Lung (tissue), 12 donors: ENCODE measurements around the gene TRIM54. TPM values are rescaled to one million over a fixed set of nuclear protein-coding genes. Genes with fewer than 3 reads are reported as not detected.

Experiments used
- ATAC-seq: fragments of 200-7000 bp; cut with Tn5 transposase; one replicate; pipeline ENCODE4 v1.9.1; 2020; ENCODE audit warnings: moderate number of reproducible peaks; ENCODE audit not compliant: insufficient read depth, low FRiP score
- DNase-seq, 3 donors: peaks; one replicate each; pipeline ENCODE4 v3.0.0-alpha.2; 2013 to 2017
- H3K27ac ChIP-seq, 2 donors: one replicate each; pipeline ENCODE4 v1.5.1; 2013; ENCODE audit warnings: mild to moderate bottlenecking in 2 of 2, moderate library complexity in 2 of 2, control low read depth in 1 of 2, inconsistent platforms in 1 of 2, low read depth in 1 of 2, low read length in 1 of 2
- H3K27me3 ChIP-seq, 3 donors: one replicate each; pipeline ENCODE4 v1.5.1; 2013; ENCODE audit warnings: low read length in 2 of 3; ENCODE audit not compliant: control insufficient read depth in 3 of 3, insufficient read depth in 3 of 3
- H3K36me3 ChIP-seq, 4 donors: one replicate each; pipeline ENCODE4 v1.5.1; 2013; ENCODE audit warnings: low read length in 4 of 4, mild to moderate bottlenecking in 1 of 4, moderate library complexity in 1 of 4; ENCODE audit not compliant: control insufficient read depth in 4 of 4, insufficient read depth in 4 of 4
- H3K4me1 ChIP-seq, 5 donors: one replicate each; pipeline ENCODE4 v1.5.1; 2013; ENCODE audit warnings: low read length in 5 of 5, mild to moderate bottlenecking in 2 of 5, moderate library complexity in 1 of 5; ENCODE audit not compliant: control insufficient read depth in 5 of 5, insufficient read depth in 5 of 5
- H3K4me3 ChIP-seq: one replicate; pipeline ENCODE4 v1.5.1; 2013; ENCODE audit warnings: mild to moderate bottlenecking, control low read depth, moderate library complexity
- H3K9ac ChIP-seq, 2 donors: one replicate each; pipeline ENCODE4 v1.5.1; 2013; ENCODE audit warnings: low read length in 2 of 2, control low read depth in 1 of 2; ENCODE audit not compliant: insufficient read depth in 1 of 2
- H3K9me3 ChIP-seq, 4 donors: one replicate each; pipeline ENCODE4 v1.5.1; 2013; ENCODE audit warnings: low read length in 3 of 4, mild to moderate bottlenecking in 1 of 4, moderate library complexity in 1 of 4; ENCODE audit not compliant: control insufficient read depth in 4 of 4, insufficient read depth in 3 of 4
- WGBS, 2 donors: extraction: QIAGEN DNeasy Blood & Tissue Kit; methylation state at CpG; one replicate each; pipeline ENCODE4 v1.1.7; 2013; 5-methylcytosine and 5-hydroxymethylcytosine counted together
- polyA plus RNA-seq, 2 donors: library from polyadenylated mRNA; stranded (reverse); fragments of 200-250 nt; gene quantifications; one replicate each; pipeline ENCODE4 v1.2.1, GENCODE V29; 2013
- total RNA-seq, 2 donors: library from RNA; depleted of rRNA in 1 of 2; stranded (reverse); fragments of >200 nt in 1 of 2; gene quantifications; one replicate each; pipeline ENCODE4 v1.2.1, GENCODE V29; 2014 to 2021
- TF ChIP-seq, protein P1 (sequence below): IDR thresholded peaks from 2 replicates; pipeline ENCODE4 v1.5.1; 2012; ENCODE audit warnings: mild to moderate bottlenecking; ENCODE audit errors: control extremely low read depth, extremely low read depth
- donor health status: control.
- donor health status: control.
- donor health status: Bipolar disorder and iron deficiency.
- donor health status: healthy.
- donor health status: DM: yes; HTN: yes; CAD: no.

The TRIM54 gene
- total and polyA plus RNA-seq, 4 donors: 0.09 to 0.48 (median 0.13) TPM

DNA sequence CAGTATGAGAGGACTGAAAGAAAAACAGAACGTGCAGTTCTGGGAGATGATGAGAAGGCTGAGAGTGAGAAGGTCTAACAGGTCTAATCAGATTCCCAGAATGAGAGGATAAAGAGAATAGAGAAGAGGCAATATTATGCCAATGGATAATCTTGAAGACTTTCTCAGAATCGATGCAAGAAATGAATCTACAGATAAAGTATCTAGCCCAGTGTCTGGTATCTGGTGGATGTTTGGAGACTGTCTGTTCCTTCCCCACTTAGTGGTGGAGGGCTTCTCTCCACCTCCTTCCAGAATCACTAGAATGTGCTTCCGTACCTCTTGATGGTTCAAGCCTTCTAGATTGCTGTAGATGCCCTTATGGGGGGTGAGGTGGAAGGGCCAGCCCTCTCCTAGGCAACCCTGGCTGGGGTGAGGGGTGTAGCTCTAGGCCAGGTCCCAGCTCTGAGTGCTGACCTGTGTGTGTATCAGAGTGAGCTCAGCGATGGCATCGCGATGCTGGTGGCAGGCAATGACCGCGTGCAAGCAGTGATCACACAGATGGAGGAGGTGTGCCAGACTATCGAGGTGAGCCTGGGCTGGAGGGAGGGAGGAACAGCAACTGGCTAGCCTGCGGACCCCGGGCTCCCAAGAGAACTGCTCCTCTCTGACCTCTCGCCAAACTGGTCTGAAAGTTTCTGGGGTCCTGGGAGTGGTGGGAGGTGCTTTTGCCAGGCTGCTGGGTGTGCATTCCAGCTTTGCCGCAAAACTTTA lies 22.4 kb downstream of the TRIM54 start:
- H3K27me3 ChIP-seq: peaks cover 0 to 44% (median 34%) of the 10 kb centered on the region in 3 donors
- peaks cover 0 to 20% (median 0%) of the 10 kb centered on the region in 5 donors for H3K4me1 ChIP-seq
- H3K36me3 ChIP-seq: peaks cover 0 to 7% (median 1%) of the 10 kb centered on the region in 4 donors
- TF ChIP-seq, protein P1, sequence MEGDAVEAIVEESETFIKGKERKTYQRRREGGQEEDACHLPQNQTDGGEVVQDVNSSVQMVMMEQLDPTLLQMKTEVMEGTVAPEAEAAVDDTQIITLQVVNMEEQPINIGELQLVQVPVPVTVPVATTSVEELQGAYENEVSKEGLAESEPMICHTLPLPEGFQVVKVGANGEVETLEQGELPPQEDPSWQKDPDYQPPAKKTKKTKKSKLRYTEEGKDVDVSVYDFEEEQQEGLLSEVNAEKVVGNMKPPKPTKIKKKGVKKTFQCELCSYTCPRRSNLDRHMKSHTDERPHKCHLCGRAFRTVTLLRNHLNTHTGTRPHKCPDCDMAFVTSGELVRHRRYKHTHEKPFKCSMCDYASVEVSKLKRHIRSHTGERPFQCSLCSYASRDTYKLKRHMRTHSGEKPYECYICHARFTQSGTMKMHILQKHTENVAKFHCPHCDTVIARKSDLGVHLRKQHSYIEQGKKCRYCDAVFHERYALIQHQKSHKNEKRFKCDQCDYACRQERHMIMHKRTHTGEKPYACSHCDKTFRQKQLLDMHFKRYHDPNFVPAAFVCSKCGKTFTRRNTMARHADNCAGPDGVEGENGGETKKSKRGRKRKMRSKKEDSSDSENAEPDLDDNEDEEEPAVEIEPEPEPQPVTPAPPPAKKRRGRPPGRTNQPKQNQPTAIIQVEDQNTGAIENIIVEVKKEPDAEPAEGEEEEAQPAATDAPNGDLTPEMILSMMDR: no peak
- H3K27ac ChIP-seq: no peak overlapping the region
- DNase-seq: no peak
- peaks cover 0 to 11% (median 0%) of the 10 kb centered on the region in 4 donors for H3K9me3 ChIP-seq
- no peak for ATAC-seq
- no peak overlapping the region for H3K9ac ChIP-seq
- H3K4me3 ChIP-seq: no peak overlapping the region
- WGBS, 2 donors: 89 to 91% methylated on average over 13 of the region's 13 CpGs

DNA sequence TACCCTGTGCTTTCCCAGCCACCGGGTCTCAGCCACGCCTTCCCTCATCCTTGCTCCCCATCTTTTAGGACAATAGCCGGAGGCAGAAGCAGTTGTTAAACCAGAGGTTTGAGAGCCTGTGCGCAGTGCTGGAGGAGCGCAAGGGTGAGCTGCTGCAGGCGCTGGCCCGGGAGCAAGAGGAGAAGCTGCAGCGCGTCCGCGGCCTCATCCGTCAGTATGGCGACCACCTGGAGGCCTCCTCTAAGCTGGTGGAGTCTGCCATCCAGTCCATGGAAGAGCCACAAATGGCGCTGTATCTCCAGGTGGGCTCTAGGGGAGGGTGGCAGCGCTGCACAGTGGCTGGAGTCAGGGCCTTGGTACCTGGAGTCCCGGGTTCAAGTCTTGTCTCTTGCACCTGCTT lies 23.3 kb downstream of the TRIM54 start:
- DNase-seq (no peak), ATAC-seq (no peak)
- Histone ChIP-seq H3K4me3 (no peak overlapping the region), H3K4me1 (peaks cover 0 to 20% (median 0%) of the 10 kb centered on the region in 5 donors), H3K27ac (no peak overlapping the region), H3K36me3 (peaks cover 0 to 10% (median 2%) of the 10 kb centered on the region in 4 donors), H3K9ac (no peak overlapping the region), H3K9me3 (peaks cover 0 to 11% (median 0%) of the 10 kb centered on the region in 4 donors), H3K27me3 (peaks cover 0 to 44% (median 34%) of the 10 kb centered on the region in 3 donors)
- TF ChIP-seq, protein P1: no peak
- WGBS, 2 donors: 90 to 93% methylated on average over 16 of the region's 16 CpGs

DNA sequence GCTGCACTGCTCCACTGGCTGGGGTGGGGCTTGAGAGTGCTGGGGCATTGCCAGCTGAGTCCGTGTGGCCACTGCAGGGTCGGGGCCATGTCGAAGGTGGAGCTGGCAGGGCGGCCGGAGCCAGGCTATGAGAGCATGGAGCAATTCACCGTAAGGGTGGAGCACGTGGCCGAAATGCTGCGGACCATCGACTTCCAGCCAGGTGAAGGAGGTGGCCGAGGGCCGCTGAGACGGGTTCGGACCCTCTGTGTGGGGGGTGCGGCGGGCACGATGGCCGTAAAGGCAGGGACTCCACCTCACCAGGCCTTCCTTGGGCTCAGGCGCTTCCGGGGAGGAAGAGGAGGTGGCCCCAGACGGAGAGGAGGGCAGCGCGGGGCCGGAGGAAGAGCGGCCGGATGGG lies 23.9 kb downstream of the TRIM54 start:
- H3K27ac ChIP-seq: no peak overlapping the region
- no peak for ATAC-seq
- TF ChIP-seq, protein P1: no peak
- peaks cover 0 to 10% (median 4%) of the 10 kb centered on the region in 4 donors for H3K36me3 ChIP-seq
- H3K9me3 ChIP-seq: peaks cover 0 to 11% (median 0%) of the 10 kb centered on the region in 4 donors
- no peak overlapping the region for H3K4me3 ChIP-seq
- H3K9ac ChIP-seq: no peak overlapping the region
- peaks cover 0 to 20% (median 0%) of the 10 kb centered on the region in 5 donors for H3K4me1 ChIP-seq
- DNase-seq: no peak
- peaks cover 0 to 44% (median 34%) of the 10 kb centered on the region in 3 donors for H3K27me3 ChIP-seq
- WGBS, 2 donors: 29 to 49% methylated on average over 20 to 26 of the region's 26 CpGs
